ENCODE measurements around the gene SYT12. TPM values are rescaled to one million over a fixed set of nuclear protein-coding genes. Genes with fewer than 3 reads are reported as not detected.

Gene SYT12
- total RNA-seq, 1 experiment from 2014 or later, result 4.3 TPM

- Histone ChIP-seq H3K27me3 (ENCODE audit: insufficient read depth, low read length) (no peaks in the 10 kb centered on the region), H3K4me2 (ENCODE audit: low read length) (no peak overlapping the region), H3K9me2 (ENCODE audit: insufficient read depth) (no peaks in the 10 kb centered on the region), H3K9me3 (ENCODE audit: control insufficient read depth in 1 of 2, insufficient read depth in 1 of 2, low read depth in 1 of 2, low read length in 2 of 2) (no peaks in the 10 kb centered on the region), H3K4me1 (ENCODE audit: control insufficient read depth in 1 of 2, insufficient read depth in 2 of 2, low read length in 2 of 2) (peaks cover 0 to 18% of the 10 kb centered on the region in 2 experiments; a peak in 2 of 4 replicates), H3K79me2 (ENCODE audit: insufficient read depth, low read length) (no peaks in the 10 kb centered on the region), H3K4me3 (replicated peaks in 1 of 2; ENCODE audit: low read depth in 1 of 2, low read length in 2 of 2) (no peak overlapping the region), H4K20me1 (ENCODE audit: insufficient read depth) (no peaks in the 10 kb centered on the region), H2AFZ (ENCODE audit: low read depth, low read length, poor library complexity, severe bottlenecking) (no peak overlapping the region), H3K36me3 (ENCODE audit: control insufficient read depth in 1 of 2, insufficient read depth in 2 of 2, low read length in 2 of 2) (no peaks in the 10 kb centered on the region), H3K27ac (ENCODE audit: low read depth, low read length) (no peak overlapping the region), H3K9ac (ENCODE audit: low read length) (no peak overlapping the region)
- POLR2A ChIA-PET, result no interaction called here
- ATAC-seq, result no peak
- RAD21 ChIA-PET (ENCODE audit: low non-redundant PET in 1 of 2, low total read pairs in 2 of 2, uncharacterized antibody in 2 of 2, unreplicated experiment in 2 of 2), result no interaction called here
- TF ChIP-seq YY1 (IDR thresholded peaks at IDR 0.05; ENCODE audit: extremely low read depth, insufficient replicate concordance, low read depth, low read length) (no peak), CEBPB (IDR thresholded peaks at IDR 0.05; ENCODE audit: low read depth) (no peak), EZH2phosphoT487 (IDR thresholded peaks at IDR 0.05; ENCODE audit: borderline replicate concordance) (no peak), ZNF274 (IDR thresholded peaks at IDR 0.05; ENCODE audit: low read depth, low read length) (no peak), ATF3 (IDR thresholded peaks at IDR 0.05) (no peak), EZH2 (IDR thresholded peaks at IDR 0.05) (no peak), CBX3 (IDR thresholded peaks at IDR 0.05; ENCODE audit: low read depth) (no peak), SRF (IDR thresholded peaks at IDR 0.05; ENCODE audit: low read depth) (no peak), CTCF (IDR thresholded peaks at IDR 0.05 in 2 of 3, conservative IDR thresholded peaks at IDR 0.05 in 1 of 3; ENCODE audit: borderline replicate concordance in 1 of 3, insufficient read depth in 1 of 3, low read depth in 2 of 3, low read length in 2 of 3) (no peak), SP1 (IDR thresholded peaks at IDR 0.05; ENCODE audit: low read depth) (no peak), ZBTB33 (IDR thresholded peaks at IDR 0.05; ENCODE audit: extremely low read depth, insufficient replicate concordance, low read length) (no peak), POLR2A (IDR thresholded peaks at IDR 0.05; ENCODE audit: borderline replicate concordance, extremely low read depth, insufficient read depth, insufficient read length) (no peak), ZFX (IDR thresholded peaks at IDR 0.05) (no peak), JUND (IDR thresholded peaks at IDR 0.05) (no peak), EGR1 (IDR thresholded peaks at IDR 0.05; ENCODE audit: low read depth) (no peak), REST (IDR thresholded peaks at IDR 0.05; ENCODE audit: low read depth) (no peak)
- BruUV-seq (replicated peaks), result no TSS peak
- CTCF ChIA-PET, result no interaction called here
- intact Hi-C loops (cut with micrococcal nuclease), result no loop called here
- DNase-seq (ENCODE audit: low read depth, low spot score), result no peak
Observed at GRCh38 chr11:67043572-67044349, 20.8 kb downstream of the SYT12 start.
